Tibial nerve (tissue), 4 donors: ENCODE measurements around the gene LRRC8D.

Source experiments
- CTCF ChIP-seq, 5 experiments: fragments of 200-600 bp in 3 of 5; fragments of 450-650 bp in 2 of 5; sonication (generic) in 3 of 5; IDR thresholded peaks; one replicate each; pipeline ENCODE4 v1.5.1; 2016 to 2019; ENCODE audit warnings: antibody characterized with exemption in 5 of 5, mild to moderate bottlenecking in 3 of 5, moderate library complexity in 2 of 5
- EP300 ChIP-seq, 2 donors: sonication (generic); formaldehyde crosslinking; IDR thresholded peaks; one replicate each; pipeline ENCODE4 v1.6.1; 2017; ENCODE audit warnings: antibody characterized with exemption in 2 of 2, mild to moderate bottlenecking in 1 of 2

DNA sequence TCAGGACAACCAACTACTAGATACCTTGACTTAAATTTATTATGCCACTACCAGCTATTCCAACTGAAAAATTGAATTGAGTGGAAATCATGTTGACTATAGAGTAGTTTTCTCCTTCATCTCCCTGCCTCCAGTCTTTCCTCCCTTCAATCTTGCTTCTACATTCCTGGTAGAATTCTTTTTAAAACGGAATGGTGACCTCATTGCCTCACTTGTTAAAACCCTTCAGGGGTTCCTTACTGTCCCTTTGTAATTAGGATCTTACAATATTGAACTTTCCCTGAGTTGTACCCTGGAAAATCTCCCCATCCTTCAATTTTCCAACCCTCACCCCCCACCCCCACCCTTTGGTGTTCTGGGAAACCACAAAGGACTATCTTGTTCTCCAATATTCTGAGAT lies 91.2 kb downstream of the LRRC8D start:
- TF ChIP-seq CTCF (IDR thresholded peaks at IDR 0.05) (no peak), EP300 (IDR thresholded peaks at IDR 0.05) (no peak)
